Lower lobe of right lung (tissue), 2 donors: ENCODE data around the gene GCAT. TPM values are rescaled to one million over a fixed set of nuclear protein-coding genes. Genes with fewer than 3 reads are reported as not detected.

Experiments
- ATAC-seq, 2 donors: fragments of 200-7000 bp; cut with Tn5 transposase; one replicate each; pipeline ENCODE4 v1.9.1; 2020 to 2022; ENCODE audit warnings: mild to moderate bottlenecking in 2 of 2, moderate library complexity in 2 of 2
- DNase-seq: peaks from one replicate; pipeline ENCODE4 v3.0.0-alpha.2; 2020
- H3K27ac ChIP-seq: fragments of 200-600 bp; one replicate; pipeline ENCODE4 v1.8.0; 2022
- H3K27me3 ChIP-seq: fragments of 200-600 bp; one replicate; pipeline ENCODE4 v1.8.0; 2022; ENCODE audit warnings: low read depth
- H3K36me3 ChIP-seq: fragments of 200-600 bp; one replicate; pipeline ENCODE4 v1.8.0; 2022; ENCODE audit warnings: mild to moderate bottlenecking
- H3K4me1 ChIP-seq: fragments of 200-600 bp; one replicate; pipeline ENCODE4 v1.8.0; 2022
- H3K4me3 ChIP-seq: fragments of 200-600 bp; one replicate; pipeline ENCODE4 v1.8.0; 2022; ENCODE audit warnings: mild to moderate bottlenecking
- H3K9me3 ChIP-seq: fragments of 200-600 bp; one replicate; pipeline ENCODE4 v1.8.0; 2022
- CTCF ChIP-seq: fragments of 200-600 bp; IDR thresholded peaks from one replicate; pipeline ENCODE4 v1.8.0; 2022; ENCODE audit warnings: antibody characterized with exemption, mild to moderate bottlenecking
- intact Hi-C: fragments of 100-400 bp; cut with DNase I; formaldehyde crosslinking; loops from one replicate; pipeline ENCODE4 v1.11.0; 2022
- microRNA-seq: library from miRNA; unstranded; fragments of <30 nt; microRNA quantifications from one replicate; pipeline ENCODE4 v1.2.0, GENCODE V29; 2020; ENCODE audit warnings: borderline number of aligned reads
- total RNA-seq: library from RNA; stranded (reverse); fragmentation: NEBNext Ultra II Directional; extraction: Animal tissue kit (Norgen Biotek cat#: 25700); gene quantifications from one replicate; pipeline ENCODE4 v1.2.1, GENCODE V29; 2021
- donor health status: DM: no; HTN: yes; CAD: no; lungs with severe emphysema.

GCAT gene
- total RNA-seq, 1 donor from 2014 or later = 7.1 TPM

GRCh38 chr22:37862570-37863325 lies 55.0 kb downstream of the GCAT start:
- H3K27ac ChIP-seq = no peak overlapping the region
- no peaks in the 10 kb centered on the region for H3K9me3 ChIP-seq
- DNase-seq (no peak), ATAC-seq (no peak)
- intact Hi-C loops = loop anchor here (10.0 kb wide), 1 partner anchor 48 kb away; no protein-coding TSS in a partner anchor
- H3K4me1 ChIP-seq = peaks cover 23% of the 10 kb centered on the region
- H3K27me3 ChIP-seq = no peaks in the 10 kb centered on the region
- TF ChIP-seq CTCF = no peak
- H3K36me3 ChIP-seq = peaks cover 99% of the 10 kb centered on the region
- H3K4me3 ChIP-seq = no peak overlapping the region

DNA sequence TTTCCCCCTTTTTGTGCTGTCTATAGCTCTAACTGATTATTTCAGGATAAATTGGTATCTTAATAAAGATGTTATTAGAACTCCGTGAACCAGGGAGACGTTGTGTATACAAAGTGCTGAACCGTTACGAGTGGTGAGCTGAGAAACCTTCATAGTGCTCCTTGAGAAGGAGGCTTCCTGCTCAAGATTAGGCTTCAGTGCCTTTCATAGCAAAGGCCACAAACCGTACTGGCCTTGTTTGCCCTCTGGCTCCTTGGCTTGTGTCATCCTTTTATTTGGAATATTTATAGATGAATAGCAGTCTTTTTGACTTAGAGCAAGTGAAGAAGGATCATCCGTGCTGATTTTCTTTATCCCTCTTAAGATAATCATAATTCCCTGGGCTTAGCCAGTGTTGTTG lies 57.8 kb downstream of the GCAT start:
- no peaks in the 10 kb centered on the region for H3K27me3 ChIP-seq
- intact Hi-C loops = loop anchor here (10.0 kb wide), 1 partner anchor 51 kb away; no protein-coding TSS in a partner anchor
- ATAC-seq (no peak), DNase-seq (no peak)
- peaks cover 98% of the 10 kb centered on the region for H3K36me3 ChIP-seq
- no peaks in the 10 kb centered on the region for H3K9me3 ChIP-seq
- no peak for TF ChIP-seq CTCF
- no peak overlapping the region for H3K4me3 ChIP-seq
- H3K4me1 ChIP-seq = peaks cover 13% of the 10 kb centered on the region
- no peak overlapping the region for H3K27ac ChIP-seq

Small RNA genes lying within 50 kb of the gene (microRNA-seq; reads per million reads assigned to microRNA genes)
- gene MIR659 = not detected

Other genes with a start within 250 kb of the GCAT start
- 46.0 TPM for gene CDC42EP1, start 247.5 kb upstream of the GCAT start, total RNA-seq
- 1.9 TPM for gene LGALS2, start 227.8 kb upstream of the GCAT start, total RNA-seq
- 64.8 TPM for gene GGA1, start 199.1 kb upstream of the GCAT start, total RNA-seq
- gene SH3BP1, start 168.3 kb upstream of the GCAT start, total RNA-seq = 34.8 TPM
- 3.9 TPM for gene PDXP, start 149.2 kb upstream of the GCAT start, total RNA-seq
- gene LGALS1, start 132.3 kb upstream of the GCAT start, total RNA-seq = 425 TPM
- gene NOL12, start 121.6 kb upstream of the GCAT start, total RNA-seq = 23.0 TPM
- gene TRIOBP, start 110.9 kb upstream of the GCAT start, total RNA-seq = 78.8 TPM
- not detected for gene GALR3, start 15.4 kb downstream of the GCAT start, total RNA-seq
- gene ANKRD54, start 36.4 kb downstream of the GCAT start, total RNA-seq = 18.3 TPM
- gene EIF3L, start 41.5 kb downstream of the GCAT start, total RNA-seq = 385 TPM
- gene MICALL1, start 98.4 kb downstream of the GCAT start, total RNA-seq = 32.2 TPM
- 1.2 TPM for gene C22orf23, start 145.7 kb downstream of the GCAT start, total RNA-seq
- gene POLR2F, start 145.8 kb downstream of the GCAT start, total RNA-seq = 60.3 TPM
- not detected for gene SOX10, start 176.6 kb downstream of the GCAT start, total RNA-seq
- 35.4 TPM for gene PICK1, start 249.5 kb downstream of the GCAT start, total RNA-seq